ENCODE results near the gene SAXO1.

GRCh38 chr9:19027825-19028224 lies 5.2 kb downstream of the SAXO1 start:
- TF ChIP-seq POLR2A (IDR thresholded peaks at IDR 0.05; ENCODE audit: low read length), result no peak
- no peak for TF ChIP-seq GATA1 (IDR thresholded peaks at IDR 0.05; ENCODE audit: low read depth, low read length)

Data from erythroblast (primary cell).